Caco-2 (cell line): ENCODE measurements around the gene ADCY7. TPM values are rescaled to one million over a fixed set of nuclear protein-coding genes. Genes with fewer than 3 reads are reported as not detected.

Experiments used
- BruUV-seq: library from RNA; stranded (reverse); fragments of 400-500 nt; replicated peaks from 2 replicates; lab custom pipeline; 2021; lab: Mats Ljungman, UMichigan
- CTCF ChIA-PET: fragments of 300-600 bp; sonication (Branson Sonifier 250); formaldehyde crosslinking; loops from one replicate; lab custom pipeline; 2022; ENCODE audit warnings: antibody characterized with exemption; lab: Charles Lee
- POLR2A ChIA-PET: fragments of 300-600 bp; sonication (Branson Sonifier 250); formaldehyde crosslinking; loops from one replicate; lab custom pipeline; 2022; ENCODE audit warnings: antibody characterized with exemption; lab: Charles Lee
- DNase-seq, 2 experiments: peaks; one replicate each; pipeline versions ENCODE4 v3.0.0 to v3.0.0-alpha.2; 2020 to 2022
- H3K27me3 ChIP-seq: replicated peaks from 2 replicates; pipeline ENCODE4 v1.6.0; 2011; ENCODE audit warnings: low read length; ENCODE audit not compliant: control insufficient read depth, insufficient read depth
- H3K36me3 ChIP-seq: 2 replicates; pipeline ENCODE4 v1.5.1; 2011; ENCODE audit warnings: low read length; ENCODE audit not compliant: control insufficient read depth, insufficient read depth
- H3K4me1 ChIP-seq: fragments of 250-450 bp; sonication (Bioruptor Pico); 2 replicates; pipeline ENCODE4 v1.5.1; 2020; ENCODE audit warnings: mild to moderate bottlenecking
- H3K4me3 ChIP-seq: 2 replicates; pipeline ENCODE4 v1.5.1; 2011; ENCODE audit warnings: low read depth, mild to moderate bottlenecking, control low read depth, low read length
- H3K9me3 ChIP-seq: fragments of 250-450 bp; sonication (Bioruptor Pico); 2 replicates; pipeline ENCODE4 v1.5.1; 2020; ENCODE audit warnings: mild to moderate bottlenecking, moderate library complexity
- H3K27ac Mint-ChIP-seq: one replicate; pipeline ENCODE4 v1.8.0; 2022; ENCODE audit warnings: mixed read lengths; ENCODE audit not compliant: unreplicated experiment
- H3K27me3 Mint-ChIP-seq: one replicate; pipeline ENCODE4 v1.8.0; 2022; ENCODE audit warnings: mixed read lengths; ENCODE audit not compliant: insufficient read depth, unreplicated experiment
- H3K36me3 Mint-ChIP-seq: one replicate; pipeline ENCODE4 v1.8.0; 2022; ENCODE audit warnings: mild to moderate bottlenecking, mixed read lengths; ENCODE audit not compliant: insufficient read depth, unreplicated experiment
- H3K4me1 Mint-ChIP-seq: one replicate; pipeline ENCODE4 v1.8.0; 2022; ENCODE audit warnings: low read depth, mixed read lengths; ENCODE audit not compliant: unreplicated experiment
- H3K4me3 Mint-ChIP-seq: one replicate; pipeline ENCODE4 v1.8.0; 2022; ENCODE audit warnings: mild to moderate bottlenecking, moderate library complexity, mixed read lengths; ENCODE audit not compliant: unreplicated experiment
- H3K9me3 Mint-ChIP-seq: one replicate; pipeline ENCODE4 v1.8.0; 2022; ENCODE audit warnings: mixed read lengths; ENCODE audit not compliant: unreplicated experiment
- CTCF ChIP-seq, 2 experiments: fragments of 200-600 bp in 1 of 2; IDR thresholded peaks; 1 replicate in 1 of 2; 2 replicates in 1 of 2; pipeline versions ENCODE4 v1.5.1 to v1.8.0; 2011 to 2022; ENCODE audit warnings: antibody characterized with exemption in 1 of 2, control low read depth in 1 of 2, inconsistent platforms in 1 of 2, low read depth in 1 of 2, low read length in 1 of 2, mild to moderate bottlenecking in 1 of 2, moderate library complexity in 1 of 2; ENCODE audit not compliant: insufficient read depth in 1 of 2, severe bottlenecking in 1 of 2, unreplicated experiment in 1 of 2
- intact Hi-C: fragments of 100-400 bp; cut with micrococcal nuclease; formaldehyde crosslinking; loops from one replicate; pipeline ENCODE4 v1.10.0; 2022; ENCODE audit not compliant: unreplicated experiment
- total RNA-seq: library from RNA; stranded (reverse); gene quantifications from 2 replicates; pipeline ENCODE4 v1.2.3, GENCODE V29; 2022

Gene ADCY7
- total RNA-seq, 1 experiment from 2014 or later: 54.2 TPM

GRCh38 chr16:50354629-50355456 is 88.5 kb downstream of the ADCY7 start:
- CTCF ChIA-PET: interaction anchor here (0.6 to 1.6 kb wide), 13 partner anchors 12 to 452 kb away, joined by 3 to 12 read pairs (median 5); partner anchors contain the start of genes CNEP1R1 and CYLD
- no peak overlapping the region for H3K4me3 ChIP-seq
- H3K4me3 Mint-ChIP-seq: no peak overlapping the region
- no peaks in the 10 kb centered on the region for H3K27me3 Mint-ChIP-seq
- peak; percentile 60 to 72 for TF ChIP-seq CTCF (IDR thresholded peaks at IDR 0.05; ENCODE audit: insufficient read depth in 1 of 2, low read depth in 1 of 2, low read length in 1 of 2, severe bottlenecking in 1 of 2, unreplicated experiment in 1 of 2)
- no peak for DNase-seq
- intact Hi-C loops: loop anchor here (1.0 kb wide), 1 partner anchor 141 kb away; no protein-coding TSS in a partner anchor
- H3K4me1 ChIP-seq: no peaks in the 10 kb centered on the region
- H3K36me3 ChIP-seq: peaks cover 2% of the 10 kb centered on the region
- H3K27me3 ChIP-seq: no peaks in the 10 kb centered on the region
- peaks cover 81% of the 10 kb centered on the region for H3K36me3 Mint-ChIP-seq
- no peak overlapping the region for H3K27ac Mint-ChIP-seq
- H3K9me3 Mint-ChIP-seq: peaks cover 10% of the 10 kb centered on the region
- H3K9me3 ChIP-seq: peaks cover 10% of the 10 kb centered on the region; the same call in 1 of the 2 replicates
- no peaks in the 10 kb centered on the region for H3K4me1 Mint-ChIP-seq
- POLR2A ChIA-PET: no interaction called here
- BruUV-seq: no TSS peak

- ChIA-PET POLR2A (no interaction called here), CTCF (interaction anchor here (1.0 to 1.7 kb wide), 3 partner anchors 10 to 306 kb away, joined by 3 to 7 read pairs (median 4); partner anchors contain the start of gene BRD7)
- H3K9me3 Mint-ChIP-seq: peaks cover 10% of the 10 kb centered on the region
- Histone ChIP-seq H3K27me3 (no peaks in the 10 kb centered on the region), H3K9me3 (peaks cover 10% of the 10 kb centered on the region; the same call in 1 of the 2 replicates), H3K4me1 (no peaks in the 10 kb centered on the region), H3K36me3 (peaks cover 2% of the 10 kb centered on the region; the same call in 1 of the 2 replicates), H3K4me3 (no peak overlapping the region)
- no peaks in the 10 kb centered on the region for H3K27me3 Mint-ChIP-seq
- no peak for TF ChIP-seq CTCF (IDR thresholded peaks at IDR 0.05; ENCODE audit: insufficient read depth in 1 of 2, low read depth in 1 of 2, low read length in 1 of 2, severe bottlenecking in 1 of 2, unreplicated experiment in 1 of 2)
- H3K36me3 Mint-ChIP-seq: peaks cover 69% of the 10 kb centered on the region
- no TSS peak for BruUV-seq
- H3K27ac Mint-ChIP-seq: no peak overlapping the region
- intact Hi-C loops: no loop called here
- no peak for DNase-seq
- H3K4me1 Mint-ChIP-seq: peaks cover 3% of the 10 kb centered on the region
- H3K4me3 Mint-ChIP-seq: no peak overlapping the region
These were observed 93.3 kb downstream of the ADCY7 start for GRCh38 chr16:50359626-50360025.

- BruUV-seq: no TSS peak
- Histone ChIP-seq H3K9me3 (peaks cover 6% of the 10 kb centered on the region; the same call in 1 of the 2 replicates), H3K27me3 (no peaks in the 10 kb centered on the region), H3K36me3 (peaks cover 2% of the 10 kb centered on the region; the same call in 1 of the 2 replicates), H3K4me3 (no peak overlapping the region), H3K4me1 (no peaks in the 10 kb centered on the region)
- DNase-seq: no peak
- Mint-ChIP-seq H3K9me3 (peaks cover 5% of the 10 kb centered on the region), H3K27me3 (no peaks in the 10 kb centered on the region), H3K4me1 (peaks cover 9% of the 10 kb centered on the region), H3K36me3 (peaks cover 69% of the 10 kb centered on the region), H3K27ac (no peak overlapping the region), H3K4me3 (no peak overlapping the region)
- intact Hi-C loops: no loop called here
- no peak for TF ChIP-seq CTCF (IDR thresholded peaks at IDR 0.05; ENCODE audit: insufficient read depth in 1 of 2, low read depth in 1 of 2, low read length in 1 of 2, severe bottlenecking in 1 of 2, unreplicated experiment in 1 of 2)
- POLR2A ChIA-PET: no interaction called here
- CTCF ChIA-PET: interaction anchor here (0.6 to 1.7 kb wide), 4 partner anchors 9 to 305 kb away, joined by 3 to 7 read pairs (median 4); partner anchors contain the start of gene BRD7
These were observed 93.9 kb downstream of the ADCY7 start for GRCh38 chr16:50360033-50360778.
